H1 (cell line): ENCODE data around the gene ACER3. TPM values are rescaled to one million over a fixed set of nuclear protein-coding genes. Genes with fewer than 3 reads are reported as not detected.

Experiments used
- CTCF ChIA-PET: fragments of 300-600 bp; sonication (Branson Sonifier 250); formaldehyde crosslinking; loops from one replicate; lab custom pipeline; 2021; ENCODE audit not compliant: partially characterized antibody; lab: Charles Lee
- POLR2A ChIA-PET: fragments of 300-600 bp; sonication (Branson Sonifier 250); formaldehyde crosslinking; loops from one replicate; lab custom pipeline; 2021; ENCODE audit warnings: inconsistent platforms; ENCODE audit not compliant: partially characterized antibody; lab: Charles Lee
- DNase-seq, 2 experiments: peaks; one replicate each; pipeline versions ENCODE4 v3.0.0 to v3.0.0-alpha.2; 2010 to 2022; ENCODE audit warnings: low spot score in 2 of 2, low read depth in 1 of 2, mixed read lengths in 1 of 2
- FAIRE-seq: peaks from 2 replicates; lab custom pipeline; 2011; peaks lifted over from hg19 to GRCh38; lab: Jason Lieb, UNC
- H2AFZ ChIP-seq: 2 replicates; pipeline ENCODE4 v1.8.1; 2012; ENCODE audit warnings: low read length, inconsistent platforms
- H2AK5ac ChIP-seq: 2 replicates; pipeline ENCODE4 v1.6.1; 2013; ENCODE audit warnings: low read depth, low read length
- H2BK120ac ChIP-seq: replicated peaks from 2 replicates; pipeline ENCODE3; 2013; ENCODE audit warnings: low read depth, low read length, inconsistent platforms
- H2BK12ac ChIP-seq: 2 replicates; pipeline ENCODE4 v1.6.1; 2013; ENCODE audit warnings: low read depth, low read length
- H2BK15ac ChIP-seq: 2 replicates; pipeline ENCODE4 v1.6.1; 2013; ENCODE audit warnings: low read length
- H2BK20ac ChIP-seq: 2 replicates; pipeline ENCODE4 v1.6.1; 2013; ENCODE audit warnings: low read length
- H2BK5ac ChIP-seq: 2 replicates; pipeline ENCODE4 v1.6.1; 2013; ENCODE audit warnings: low read depth, low read length
- H3K14ac ChIP-seq: 2 replicates; pipeline ENCODE4 v1.6.1; 2013; ENCODE audit warnings: inconsistent platforms; ENCODE audit not compliant: insufficient read length
- H3K18ac ChIP-seq: 2 replicates; pipeline ENCODE4 v1.6.1; 2013; ENCODE audit warnings: low read length; ENCODE audit errors: extremely low read depth
- H3K23ac ChIP-seq: 2 replicates; pipeline ENCODE4 v1.6.1; 2013; ENCODE audit warnings: inconsistent platforms; ENCODE audit not compliant: insufficient read length
- H3K23me2 ChIP-seq: 2 replicates; pipeline ENCODE4 v1.6.1; 2013; ENCODE audit warnings: low read depth, low read length
- H3K27ac ChIP-seq: 2 replicates; pipeline ENCODE4 v1.6.1; 2011; ENCODE audit warnings: low read depth, low read length, inconsistent platforms
- H3K27me3 ChIP-seq, 4 experiments: replicated peaks in 1 of 4; 1 replicate in 1 of 4; 2 replicates in 3 of 4; pipeline versions ENCODE4 v1.6.1 to v1.8.1; 2011 to 2013; ENCODE audit warnings: low read length in 3 of 4, mild to moderate bottlenecking in 3 of 4, inconsistent platforms in 2 of 4, mixed read lengths in 2 of 4, moderate library complexity in 1 of 4; ENCODE audit not compliant: control insufficient read depth in 3 of 4, insufficient read depth in 3 of 4; ENCODE audit errors: extremely low read depth in 1 of 4
- H3K36me3 ChIP-seq, 4 experiments: 2 replicates each; pipeline versions ENCODE4 v1.6.1 to v1.8.1; 2011 to 2013; ENCODE audit warnings: mild to moderate bottlenecking in 4 of 4, low read length in 3 of 4, moderate library complexity in 2 of 4, control low read depth in 1 of 4, inconsistent platforms in 1 of 4; ENCODE audit not compliant: insufficient read depth in 4 of 4, control insufficient read depth in 2 of 4
- H3K4ac ChIP-seq: replicated peaks from 2 replicates; pipeline ENCODE3; 2013; ENCODE audit warnings: low read length, low read depth, mixed read lengths, inconsistent platforms; ENCODE audit not compliant: insufficient read length
- H3K4me1 ChIP-seq, 4 experiments: replicated peaks in 1 of 4; 1 replicate in 1 of 4; 2 replicates in 3 of 4; pipeline versions ENCODE4 v1.6.1 to v1.8.1; 2011 to 2013; ENCODE audit warnings: low read length in 3 of 4, inconsistent platforms in 2 of 4, mixed read lengths in 1 of 4; ENCODE audit not compliant: insufficient read depth in 4 of 4, control insufficient read depth in 3 of 4
- H3K4me2 ChIP-seq, 2 experiments: 2 replicates each; pipeline versions ENCODE4 v1.6.1 to v1.8.1; 2011 to 2013; ENCODE audit warnings: low read depth in 2 of 2, low read length in 2 of 2, control low read depth in 1 of 2, inconsistent platforms in 1 of 2, mild to moderate bottlenecking in 1 of 2; ENCODE audit not compliant: insufficient read depth in 1 of 2
- H3K4me3 ChIP-seq, 4 experiments: fragments of 200-600, 300-600 bp in 1 of 4; sonication (generic), shearing (Covaris generic), sonication (Bioruptor Twin) in 1 of 4; 2 replicates each; pipeline versions ENCODE4 v1.5.1 to v1.8.1; 2011 to 2016; ENCODE audit warnings: low read length in 4 of 4, low read depth in 3 of 4, control low read depth in 2 of 4, inconsistent platforms in 2 of 4, mild to moderate bottlenecking in 2 of 4, mixed read lengths in 1 of 4, moderate library complexity in 1 of 4; ENCODE audit not compliant: insufficient read depth in 2 of 4; ENCODE audit errors: extremely low read depth in 1 of 4
- H3K56ac ChIP-seq: replicated peaks from 2 replicates; pipeline ENCODE3; 2013; ENCODE audit warnings: low read depth, mild to moderate bottlenecking, mixed read lengths, low read length, inconsistent platforms; ENCODE audit not compliant: insufficient read length
- H3K79me1 ChIP-seq: 2 replicates; pipeline ENCODE4 v1.6.1; 2013; ENCODE audit warnings: low read depth, low read length, control low read depth
- H3K79me2 ChIP-seq, 2 experiments: 2 replicates each; pipeline versions ENCODE4 v1.6.1 to v1.8.1; 2012 to 2013; ENCODE audit warnings: low read length in 2 of 2, mild to moderate bottlenecking in 2 of 2, inconsistent platforms in 1 of 2; ENCODE audit not compliant: insufficient read depth in 2 of 2, control insufficient read depth in 1 of 2
- H3K9ac ChIP-seq, 4 experiments: replicated peaks in 1 of 4; 1 replicate in 1 of 4; 2 replicates in 3 of 4; pipeline versions ENCODE4 v1.6.1 to v1.8.1; 2011 to 2013; ENCODE audit warnings: low read depth in 3 of 4, low read length in 3 of 4, control low read depth in 2 of 4, mild to moderate bottlenecking in 2 of 4, moderate library complexity in 2 of 4, inconsistent platforms in 1 of 4; ENCODE audit errors: extremely low read depth in 1 of 4
- H3K9me3 ChIP-seq, 2 experiments: 2 replicates each; pipeline versions ENCODE4 v1.6.1 to v1.8.1; 2012 to 2013; ENCODE audit warnings: mild to moderate bottlenecking in 2 of 2, moderate library complexity in 2 of 2, control low read depth in 1 of 2, inconsistent platforms in 1 of 2, low read depth in 1 of 2, low read length in 1 of 2, mixed read lengths in 1 of 2; ENCODE audit not compliant: insufficient read depth in 2 of 2
- H4K20me1 ChIP-seq, 2 experiments: replicated peaks in 1 of 2; 2 replicates each; pipeline versions ENCODE3 to v1.8.1; 2011 to 2013; ENCODE audit warnings: inconsistent platforms in 2 of 2, low read length in 2 of 2, mild to moderate bottlenecking in 1 of 2; ENCODE audit not compliant: insufficient read depth in 2 of 2, control insufficient read depth in 1 of 2
- H4K5ac ChIP-seq: 2 replicates; pipeline ENCODE4 v1.6.1; 2013; ENCODE audit warnings: low read length, low read depth, mixed read lengths, inconsistent platforms; ENCODE audit not compliant: insufficient read length
- H4K8ac ChIP-seq: 2 replicates; pipeline ENCODE4 v1.8.0; 2013; ENCODE audit warnings: mild to moderate bottlenecking, moderate library complexity, low read length, inconsistent platforms; ENCODE audit not compliant: insufficient read depth; ENCODE audit errors: extremely low read depth
- H4K91ac ChIP-seq: replicated peaks from 2 replicates; pipeline ENCODE3; 2013; ENCODE audit warnings: low read length, mixed read lengths, inconsistent platforms; ENCODE audit not compliant: insufficient read length
- EP300 ChIP-seq, 2 experiments: IDR thresholded peaks; 1 replicate in 1 of 2; 2 replicates in 1 of 2; pipeline ENCODE4 v1.6.1; 2011 to 2012; ENCODE audit warnings: low read depth in 2 of 2, low read length in 2 of 2, mild to moderate bottlenecking in 2 of 2, borderline replicate concordance in 1 of 2, inconsistent platforms in 1 of 2, moderate library complexity in 1 of 2
- FOSL1 ChIP-seq: IDR thresholded peaks from 2 replicates; pipeline ENCODE4 v1.6.1; 2011; ENCODE audit warnings: mild to moderate bottlenecking, low read depth, low read length, moderate library complexity; ENCODE audit not compliant: insufficient read depth
- RAD21 ChIP-seq, 2 experiments: IDR thresholded peaks in 1 of 2; conservative IDR thresholded peaks in 1 of 2; 2 replicates each; pipeline ENCODE4 v1.6.1; 2011; ENCODE audit warnings: low read depth in 2 of 2, low read length in 2 of 2, improper control_type of control experiment in 1 of 2, inconsistent platforms in 1 of 2, mild to moderate bottlenecking in 1 of 2, moderate library complexity in 1 of 2
- WGBS, 2 experiments: shearing (Covaris generic) in 1 of 2; methylation state at CpG; one replicate each; pipeline versions ENCODE4 v1.1.6 to v1.1.7; 2013 to 2015; ENCODE audit warnings: low lambda C conversion rate in 2 of 2, mixed read lengths in 2 of 2, inconsistent platforms in 1 of 2, low coverage in 1 of 2, missing lambda C conversion rate in 1 of 2; ENCODE audit not compliant: insufficient replicate concordance in 2 of 2, insufficient coverage in 1 of 2, insufficient read length in 1 of 2; ENCODE audit errors: extremely low coverage in 1 of 2, missing lambda C conversion rate in 1 of 2; 5-methylcytosine and 5-hydroxymethylcytosine counted together
- polyA plus RNA-seq, 7 experiments: library from polyadenylated mRNA; depleted of rRNA in 3 of 7; stranded (reverse) in 5 of 7; unstranded in 2 of 7; fragments of >200 nt in 5 of 7; fragments of 200-250 nt in 2 of 7; gene quantifications; 1 replicate in 5 of 7; 2 replicates in 1 of 7; 4 replicates in 1 of 7; pipeline versions ENCODE4 v1.2.1 to v1.2.3, GENCODE V29; 2011 to 2013; ENCODE audit warnings: missing spikeins in 2 of 7, mixed read lengths in 2 of 7
- total RNA-seq: library from RNA; stranded (reverse); fragmentation: NEBNext Ultra II Directional; extraction: Animal tissue kit (Norgen Biotek cat#: 25700); gene quantifications from 2 replicates; pipeline ENCODE4 v1.2.1, GENCODE V29; 2021

The ACER3 gene
- total and polyA plus RNA-seq, 2 of the 8 experiments (the other 6 are each of a cell fraction or from before 2014, with no cell fraction given): 5.7 to 16.2 TPM

DNA sequence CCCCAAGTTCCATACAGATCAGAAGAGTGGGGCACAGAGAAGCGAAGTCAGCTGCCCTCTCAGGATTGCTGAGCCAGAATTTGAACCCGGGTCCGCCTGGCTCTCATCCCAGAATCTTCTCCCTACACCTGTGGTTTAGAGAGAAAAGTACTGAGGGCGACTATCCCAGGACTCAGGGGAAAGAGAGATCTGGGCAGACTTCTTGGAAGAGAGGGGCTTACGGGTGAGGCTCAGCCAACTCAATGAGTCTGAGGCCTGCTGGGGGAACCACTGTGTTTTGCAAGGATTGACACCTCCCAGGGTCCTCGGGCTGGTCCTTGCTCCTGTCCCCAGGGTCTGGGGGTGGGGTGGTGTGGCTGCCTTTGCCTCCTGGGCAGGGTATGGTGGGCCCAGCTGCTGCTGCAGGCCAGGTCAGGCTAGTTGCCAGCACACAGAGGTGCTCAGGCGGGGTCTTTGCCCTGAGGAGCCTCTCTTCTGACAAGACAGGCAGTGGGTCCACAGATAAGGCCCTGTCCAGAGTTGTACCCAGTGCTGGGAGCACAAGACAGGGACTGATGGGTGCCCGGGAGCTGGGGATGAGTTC, 207.2 kb downstream of the ACER3 start:
- no peak overlapping the region for H3K9ac ChIP-seq
- DNase-seq: no peak

More for the DNA sequence above, 207.2 kb downstream of the ACER3 start:
- H2AFZ ChIP-seq: no peak overlapping the region
- no peak overlapping the region for H4K5ac ChIP-seq
- POLR2A ChIA-PET: no interaction called here
- H3K79me1 ChIP-seq: no peaks in the 10 kb centered on the region; the same call in 1 of the 2 replicates
- H3K23ac ChIP-seq: no peak overlapping the region
- H2BK12ac ChIP-seq: no peak overlapping the region
- no peaks in the 10 kb centered on the region for H3K79me2 ChIP-seq
- no peak overlapping the region for H2BK5ac ChIP-seq
- H3K9me3 ChIP-seq: no peaks in the 10 kb centered on the region
- H3K4me1 ChIP-seq: peaks cover 0 to 7% (median under 1%) of the 10 kb centered on the region in 4 experiments; a peak in 5 of 7 replicates
- H3K27me3 ChIP-seq: peaks cover 0 to 3% (median 0%) of the 10 kb centered on the region in 4 experiments; a peak in 3 of 7 replicates
- H3K23me2 ChIP-seq: peaks cover 13% of the 10 kb centered on the region
- no peak overlapping the region for H3K27ac ChIP-seq
- peak overlapping the region; percentile 20 for H4K91ac ChIP-seq
- WGBS, 2 experiments: 90% methylated on average over 7 of the region's 8 CpGs; no CpG with 5 or more reads in 1 of the 2 experiments
- peak overlapping the region; percentile 90 to 97 for H3K4me2 ChIP-seq
- FAIRE-seq: no peak
- H2BK15ac ChIP-seq: no peak overlapping the region
- peak overlapping the region; percentile 78; the same call in 1 of the 2 replicates for H3K18ac ChIP-seq
- no peak overlapping the region for H3K56ac ChIP-seq
- CTCF ChIA-PET: interaction anchor here (1.2 to 2.1 kb wide), 3 partner anchors 23 to 45 kb away, joined by 5 to 9 read pairs (median 7); no protein-coding TSS in a partner anchor
- H3K36me3 ChIP-seq: no peaks in the 10 kb centered on the region
- H2BK120ac ChIP-seq: no peak overlapping the region
- no peak overlapping the region for H3K4ac ChIP-seq
- TF ChIP-seq EP300 (IDR thresholded peaks at IDR 0.05; ENCODE audit: borderline replicate concordance in 1 of 2, low read depth in 2 of 2, low read length in 2 of 2) (no peak), RAD21 (IDR thresholded peaks at IDR 0.05 in 1 of 2, conservative IDR thresholded peaks at IDR 0.05 in 1 of 2; ENCODE audit: low read depth in 2 of 2, low read length in 2 of 2) (no peak), FOSL1 (no peak)
- H2BK20ac ChIP-seq: no peak overlapping the region
- peak overlapping the region; percentile 40; the same call in 1 of the 2 replicates for H2AK5ac ChIP-seq
- no peak overlapping the region for H4K8ac ChIP-seq
- no peak overlapping the region for H3K14ac ChIP-seq
- H3K4me3 ChIP-seq: peak overlapping the region; percentile 35 to 89 (median 50); a peak in 5 of 8 replicates
- H4K20me1 ChIP-seq: peaks cover 0 to 2% of the 10 kb centered on the region in 2 experiments
